HepG2 (cell line): ENCODE results near the gene ATP9B.

Source experiments
- EZH2 ChIP-seq: conservative IDR thresholded peaks from 2 replicates; pipeline ENCODE4 v1.6.1; 2012; ENCODE audit warnings: mild to moderate bottlenecking, low read depth, low read length, moderate library complexity
- MAFK ChIP-seq, 2 experiments: IDR thresholded peaks in 1 of 2; conservative IDR thresholded peaks in 1 of 2; 2 replicates each; pipeline ENCODE4 v1.6.1; 2011; ENCODE audit warnings: improper control_type of control experiment in 2 of 2, low read length in 2 of 2
- PCBP2 ChIP-seq: fragments of 200-400 bp; formaldehyde crosslinking; optimal IDR thresholded peaks from 2 replicates; pipeline ENCODE3; 2018; ENCODE audit warnings: low read length, low read depth; ENCODE audit not compliant: poor library complexity, severe bottlenecking
- POLR2G ChIP-seq: fragments of 200-400 bp; formaldehyde crosslinking; IDR thresholded peaks from 2 replicates; pipeline ENCODE4 v1.6.1; 2018; ENCODE audit warnings: mild to moderate bottlenecking, low read depth, low read length, moderate library complexity

GRCh38 chr18:79379931-79380815 is 311.0 kb downstream of the ATP9B start:
- TF ChIP-seq PCBP2 (no peak), POLR2G (no peak), MAFK (conservative IDR thresholded peaks at IDR 0.05 in 1 of 2, IDR thresholded peaks at IDR 0.05 in 1 of 2; ENCODE audit: low read length in 2 of 2) (no peak), EZH2 (no peak)
